Panc1 (cell line): Measurements from ENCODE around the gene SECTM1.

ENCODE experiments used
- CTCF ChIP-seq: fragments of 450-650 bp; IDR thresholded peaks from 2 replicates; pipeline ENCODE4 v1.5.1; 2017; ENCODE audit warnings: mild to moderate bottlenecking
- POLR2AphosphoS5 ChIP-seq: IDR thresholded peaks from 2 replicates; pipeline ENCODE4 v1.6.1; 2012; ENCODE audit warnings: mild to moderate bottlenecking, low read depth, low read length, moderate library complexity

DNA sequence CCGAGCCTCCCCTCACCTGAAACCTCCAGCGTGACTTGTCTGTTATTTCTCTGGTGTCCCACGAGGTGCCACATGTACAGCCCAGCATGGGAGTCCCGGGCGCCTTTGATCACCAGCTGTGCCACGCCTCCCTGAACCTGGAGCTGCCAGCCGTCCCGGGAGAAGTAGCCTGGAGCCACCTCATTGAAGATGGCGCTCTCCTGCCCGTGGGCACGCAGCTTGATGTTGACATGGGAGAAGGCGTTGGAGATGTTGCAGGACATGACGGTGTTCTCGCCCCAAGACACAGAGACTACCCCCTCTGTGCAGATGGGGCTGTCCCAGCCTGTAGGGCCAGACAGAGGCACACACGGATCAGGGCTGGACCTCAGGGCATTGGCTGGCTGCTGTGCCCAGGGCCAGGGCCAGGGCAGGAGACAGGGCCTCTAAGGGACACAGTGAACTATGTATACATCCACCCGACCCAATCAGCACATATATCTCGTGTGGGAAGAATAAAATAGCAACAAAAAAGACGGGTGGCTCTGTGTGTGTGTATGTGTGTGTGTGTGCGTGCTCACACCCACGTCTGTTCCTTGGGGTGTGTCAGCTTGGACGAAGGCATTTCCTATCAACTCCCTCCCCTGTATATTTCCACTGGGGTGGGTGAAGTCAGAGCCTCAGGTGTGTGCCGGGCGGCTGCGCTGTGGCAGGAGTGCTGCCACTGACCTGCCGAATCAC is 8.8 kb downstream of the SECTM1 start:
- TF ChIP-seq CTCF, result no peak
- TF ChIP-seq POLR2AphosphoS5, result no peak
